Osteoblast (primary cell): ENCODE results near the gene DLL3. TPM values are rescaled to one million over a fixed set of nuclear protein-coding genes. Genes with fewer than 3 reads are reported as not detected.

Experiments
- DNase-seq: peaks from one replicate; pipeline ENCODE4 v3.0.0; 2011; ENCODE audit warnings: low spot score, mixed read lengths; ENCODE audit not compliant: insufficient read length; ENCODE audit errors: missing footprints
- H2AFZ ChIP-seq: 2 replicates; pipeline ENCODE4 v1.6.0; 2011; ENCODE audit warnings: mild to moderate bottlenecking, low read length
- H3K27ac ChIP-seq: 2 replicates; pipeline ENCODE4 v1.5.1; 2011; ENCODE audit warnings: mild to moderate bottlenecking, low read depth, low read length, moderate library complexity
- H3K27me3 ChIP-seq: 2 replicates; pipeline ENCODE4 v1.6.0; 2012; ENCODE audit warnings: mild to moderate bottlenecking, control low read depth, inconsistent platforms, low read length, moderate library complexity; ENCODE audit not compliant: insufficient read depth
- H3K36me3 ChIP-seq: 2 replicates; pipeline ENCODE4 v1.5.1; 2011; ENCODE audit warnings: mild to moderate bottlenecking, low read length, control low read depth, moderate library complexity; ENCODE audit not compliant: insufficient read depth
- H3K4me1 ChIP-seq: 2 replicates; pipeline ENCODE4 v1.5.1; 2011; ENCODE audit warnings: mild to moderate bottlenecking, low read length, control low read depth, moderate library complexity; ENCODE audit not compliant: insufficient read depth
- H3K4me2 ChIP-seq: 2 replicates; pipeline ENCODE4 v1.6.0; 2011; ENCODE audit warnings: mild to moderate bottlenecking, low read length; ENCODE audit not compliant: insufficient read depth
- H3K4me3 ChIP-seq: fragments of 200-600 bp; sonication (generic); 3 replicates; pipeline ENCODE4 v1.5.1; 2012; ENCODE audit warnings: mild to moderate bottlenecking, low read length, inconsistent platforms; ENCODE audit not compliant: insufficient read depth
- H3K79me2 ChIP-seq: 2 replicates; pipeline ENCODE4 v1.6.0; 2012; ENCODE audit warnings: mild to moderate bottlenecking, low read length, control low read depth, inconsistent platforms; ENCODE audit not compliant: insufficient read depth
- H3K9me3 ChIP-seq: 2 replicates; pipeline ENCODE4 v1.5.1; 2011; ENCODE audit warnings: low read depth, low read length, control low read depth
- H4K20me1 ChIP-seq: 2 replicates; pipeline ENCODE4 v1.6.0; 2012; ENCODE audit warnings: mild to moderate bottlenecking, low read length, control low read depth; ENCODE audit not compliant: insufficient read depth
- total RNA-seq: library from RNA; depleted of rRNA; stranded (reverse); fragments of >200 nt; gene quantifications from 2 replicates; pipeline ENCODE4 v1.2.3, GENCODE V29; 2012
- TF ChIP-seq, protein P1 (sequence below): IDR thresholded peaks from 2 replicates; pipeline ENCODE4 v1.5.1; 2011; ENCODE audit warnings: mild to moderate bottlenecking, low read depth, low read length, moderate library complexity; ENCODE audit errors: extremely low read depth

The DLL3 gene
- total RNA-seq, 1 donor = under 0.01 TPM

DNA sequence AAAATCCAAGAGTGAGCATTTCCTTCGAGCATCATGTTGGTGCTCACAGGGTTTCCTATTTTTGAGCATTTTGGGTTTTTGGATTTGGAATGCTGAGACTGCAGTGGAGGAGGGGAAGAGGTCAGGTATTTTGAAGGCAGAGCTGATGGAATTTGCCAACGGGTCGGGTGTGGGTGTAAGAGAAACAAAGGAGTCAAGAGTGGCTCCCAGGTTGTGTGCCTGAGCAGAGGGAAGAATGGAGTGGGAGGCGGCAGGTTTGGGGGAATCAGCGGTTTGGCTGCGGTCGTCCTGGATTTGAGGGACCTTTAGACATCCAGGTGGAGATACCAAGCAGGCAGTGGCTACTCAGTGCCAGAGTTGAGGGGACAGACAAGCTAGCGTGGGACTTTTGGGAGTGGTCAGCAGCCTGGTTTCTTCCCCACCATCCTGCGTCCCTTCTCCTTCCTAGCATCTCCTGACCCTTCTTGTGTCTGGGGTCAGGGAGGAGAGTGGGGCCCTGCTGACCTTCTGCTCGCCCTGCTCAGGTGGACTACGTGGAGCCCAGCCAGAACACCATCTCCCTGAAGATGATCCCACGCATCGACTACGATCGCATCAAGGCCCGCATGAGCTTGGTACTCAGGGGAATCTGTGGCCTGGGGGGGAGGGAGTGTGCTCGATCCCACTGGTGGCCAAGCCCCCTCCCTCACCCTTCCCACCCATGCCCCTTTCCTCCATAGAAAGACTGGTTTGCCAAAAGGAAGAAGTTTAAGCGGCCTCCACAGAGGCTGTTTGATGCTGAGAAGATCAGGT is 32.6 kb upstream of the DLL3 start:
- Histone ChIP-seq H3K4me2 (no peak overlapping the region), H2AFZ (no peak overlapping the region), H3K79me2 (peaks cover 23% of the 10 kb centered on the region), H3K27me3 (no peaks in the 10 kb centered on the region), H3K36me3 (peaks cover 79% of the 10 kb centered on the region), H3K9me3 (no peaks in the 10 kb centered on the region), H3K4me1 (no peaks in the 10 kb centered on the region), H4K20me1 (peaks cover 24% of the 10 kb centered on the region), H3K27ac (no peak overlapping the region), H3K4me3 (no peak overlapping the region)
- peak; percentile 55 for DNase-seq
- TF ChIP-seq, protein P1, sequence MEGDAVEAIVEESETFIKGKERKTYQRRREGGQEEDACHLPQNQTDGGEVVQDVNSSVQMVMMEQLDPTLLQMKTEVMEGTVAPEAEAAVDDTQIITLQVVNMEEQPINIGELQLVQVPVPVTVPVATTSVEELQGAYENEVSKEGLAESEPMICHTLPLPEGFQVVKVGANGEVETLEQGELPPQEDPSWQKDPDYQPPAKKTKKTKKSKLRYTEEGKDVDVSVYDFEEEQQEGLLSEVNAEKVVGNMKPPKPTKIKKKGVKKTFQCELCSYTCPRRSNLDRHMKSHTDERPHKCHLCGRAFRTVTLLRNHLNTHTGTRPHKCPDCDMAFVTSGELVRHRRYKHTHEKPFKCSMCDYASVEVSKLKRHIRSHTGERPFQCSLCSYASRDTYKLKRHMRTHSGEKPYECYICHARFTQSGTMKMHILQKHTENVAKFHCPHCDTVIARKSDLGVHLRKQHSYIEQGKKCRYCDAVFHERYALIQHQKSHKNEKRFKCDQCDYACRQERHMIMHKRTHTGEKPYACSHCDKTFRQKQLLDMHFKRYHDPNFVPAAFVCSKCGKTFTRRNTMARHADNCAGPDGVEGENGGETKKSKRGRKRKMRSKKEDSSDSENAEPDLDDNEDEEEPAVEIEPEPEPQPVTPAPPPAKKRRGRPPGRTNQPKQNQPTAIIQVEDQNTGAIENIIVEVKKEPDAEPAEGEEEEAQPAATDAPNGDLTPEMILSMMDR = no peak

DNA sequence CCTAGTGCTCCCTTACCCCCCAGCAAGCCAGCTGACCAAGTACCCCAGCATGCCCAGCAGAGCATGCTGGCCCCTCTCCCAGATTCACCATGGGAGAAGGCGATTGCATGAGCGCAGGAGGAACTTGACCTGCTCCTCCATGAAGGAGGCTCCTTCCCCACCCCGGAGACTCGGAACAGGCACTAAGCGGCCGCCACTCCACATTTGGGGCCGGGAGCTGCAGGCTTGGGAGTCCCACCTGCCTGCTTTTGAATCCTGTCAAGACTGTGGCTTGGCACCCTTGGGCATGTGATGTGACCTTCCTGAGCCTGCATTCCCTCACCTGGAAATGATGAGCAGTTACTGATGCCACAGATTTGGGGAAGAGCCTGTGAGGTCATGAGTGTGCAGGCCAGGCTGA is 30.8 kb upstream of the DLL3 start:
- DNase-seq = peak; percentile 39
- Histone ChIP-seq H3K4me3 (no peak overlapping the region), H2AFZ (no peak overlapping the region), H3K36me3 (peaks cover 94% of the 10 kb centered on the region), H3K27ac (no peak overlapping the region), H3K27me3 (no peaks in the 10 kb centered on the region), H3K4me1 (no peaks in the 10 kb centered on the region), H3K79me2 (peaks cover 22% of the 10 kb centered on the region), H3K9me3 (no peaks in the 10 kb centered on the region), H4K20me1 (peaks cover 24% of the 10 kb centered on the region), H3K4me2 (no peak overlapping the region)
- TF ChIP-seq, protein P1 = no peak

DNA sequence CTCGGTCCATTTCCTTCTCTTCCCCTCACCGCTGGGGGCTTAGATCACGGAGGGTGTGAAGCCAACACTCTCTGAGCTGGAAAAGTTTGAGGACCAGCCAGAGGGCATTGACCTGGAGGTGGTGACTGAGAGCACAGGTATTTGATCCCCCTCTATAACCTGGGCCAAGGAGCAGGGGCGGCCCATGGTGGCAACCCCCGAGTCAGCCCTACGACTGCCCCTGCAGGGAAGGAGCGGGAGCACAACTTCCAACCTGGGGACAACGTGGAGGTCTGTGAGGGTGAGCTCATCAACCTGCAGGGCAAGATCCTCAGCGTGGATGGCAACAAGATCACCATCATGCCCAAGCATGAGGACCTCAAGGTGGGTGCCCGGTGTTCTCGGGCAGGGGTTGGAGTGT is 29.7 kb upstream of the DLL3 start:
- Histone ChIP-seq H3K4me2 (no peak overlapping the region), H3K27ac (no peak overlapping the region), H3K4me1 (no peaks in the 10 kb centered on the region), H3K36me3 (peaks cover 96% of the 10 kb centered on the region), H3K27me3 (no peaks in the 10 kb centered on the region), H3K79me2 (peaks cover 11% of the 10 kb centered on the region), H3K4me3 (no peak overlapping the region), H4K20me1 (peaks cover 16% of the 10 kb centered on the region), H3K9me3 (no peaks in the 10 kb centered on the region), H2AFZ (no peak overlapping the region)
- TF ChIP-seq, protein P1 = no peak
- DNase-seq = no peak

DNA sequence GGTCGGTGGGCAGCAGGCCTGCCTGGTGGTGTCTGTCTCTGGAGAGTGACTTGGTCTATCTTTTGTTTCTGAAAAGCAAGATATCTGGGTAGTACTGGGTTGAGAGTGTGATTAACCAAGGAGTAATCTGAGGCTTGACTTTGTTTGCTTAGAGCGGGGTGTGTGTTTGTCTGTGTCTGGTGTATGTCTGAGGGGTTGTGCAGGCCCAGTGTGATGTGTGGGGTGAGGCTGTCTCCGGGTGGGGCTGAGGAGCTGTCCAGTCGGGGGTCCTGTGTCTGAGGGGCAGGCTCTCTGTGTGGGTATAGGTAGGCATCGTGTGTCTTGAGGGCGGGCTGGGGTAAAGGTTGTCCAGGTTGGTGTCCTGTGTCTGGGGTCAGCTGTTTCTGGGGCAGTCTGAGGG is 29.2 kb upstream of the DLL3 start:
- Histone ChIP-seq H3K36me3 (peaks cover 98% of the 10 kb centered on the region), H3K27ac (no peak overlapping the region), H3K4me1 (no peaks in the 10 kb centered on the region), H3K4me3 (no peak overlapping the region), H2AFZ (no peak overlapping the region), H3K9me3 (no peaks in the 10 kb centered on the region), H3K4me2 (no peak overlapping the region), H3K27me3 (no peaks in the 10 kb centered on the region), H3K79me2 (peaks cover 10% of the 10 kb centered on the region), H4K20me1 (peaks cover 21% of the 10 kb centered on the region)
- DNase-seq = peak; percentile 77
- TF ChIP-seq, protein P1 = no peak
